ENCODE measurements around the gene PLEKHJ1. TPM values are rescaled to one million over a fixed set of nuclear protein-coding genes. Genes with fewer than 3 reads are reported as not detected.

PLEKHJ1 gene
- total and polyA plus RNA-seq, 2 of the 13 experiments (the other 11 are each of a cell fraction or from before 2014, with no cell fraction given), result 70.5 to 130 TPM

- TF ChIP-seq PAF1 (CRISPR knock-in tag; IDR thresholded peaks at IDR 0.05) (no peak; the same call in none of the 2 replicates), EED (CRISPR knock-in tag; IDR thresholded peaks at IDR 0.05) (no peak), ZNF510 (CRISPR knock-in tag; IDR thresholded peaks at IDR 0.05; ENCODE audit: low read depth) (no peak)
Measured at GRCh38 chr19:2249010-2249866, 13.1 kb upstream of the PLEKHJ1 start, which contains the start of gene AMH (continued).

- no peaks in the 10 kb centered on the region for H3K9me3 ChIP-seq (ENCODE audit: low read length)
- TSS peak; percentile 43 for BruUV-seq (replicated peaks)
- ATAC-seq, result no peak
- no peak overlapping the region for H3K4me2 ChIP-seq (ENCODE audit: low read depth, low read length)
- ChIA-PET POLR2A (interaction anchor here (0.7 to 1.2 kb wide), 2 partner anchors 9 to 10 kb away, joined by 3 read pairs; no protein-coding TSS in a partner anchor), CTCF (ENCODE audit: low intra/inter-chr PET ratio, low total read pairs) (no interaction called here)
- no peak for FAIRE-seq
- no peak overlapping the region for H3K9ac ChIP-seq (ENCODE audit: insufficient read depth, low read depth, low read length)
- H2AFZ ChIP-seq (ENCODE audit: low read length), result no peak overlapping the region
- in situ Hi-C loops (cut with HindIII; ENCODE audit: extremely low pct_ligation_motif_present, low pct_unique_long_range_greater_than_20kb) (no loop called here), intact Hi-C loops (cut with micrococcal nuclease; ENCODE audit: unreplicated experiment) (no loop called here)
- H3K27me3 ChIP-seq (ENCODE audit: control insufficient read depth in 1 of 2, insufficient read depth in 2 of 2, low read length in 2 of 2), result no peaks in the 10 kb centered on the region
- no peak overlapping the region for H3K4me3 ChIP-seq (replicated peaks in 1 of 3; ENCODE audit: insufficient read depth in 1 of 3, low read depth in 2 of 3, low read length in 3 of 3)
- WGBS (ENCODE audit: low lambda C conversion rate), result 97% methylated on average over 10 of the region's 21 CpGs
- TF ChIP-seq RBM22 (optimal IDR thresholded peaks at IDR 0.05; ENCODE audit: low read length) (peak; percentile 10), SRSF1 (optimal IDR thresholded peaks at IDR 0.05; ENCODE audit: low read depth, low read length) (no peak)
- H3K4me1 ChIP-seq (ENCODE audit: insufficient read depth, low read length), result peaks cover 23% of the 10 kb centered on the region
- no peak overlapping the region for H3K27ac ChIP-seq (ENCODE audit: extremely low read length, insufficient read depth, low read length)
- H4K20me1 ChIP-seq (ENCODE audit: insufficient read depth, low read length), result peaks cover under 1% of the 10 kb centered on the region; the same call in 1 of the 2 replicates
- peaks cover 4% of the 10 kb centered on the region for H3K79me2 ChIP-seq (ENCODE audit: insufficient read depth, low read length)
- DNase-seq (ENCODE audit: low spot score), result no peak
- peaks cover 24 to 42% of the 10 kb centered on the region in 2 experiments; a peak in 4 of 5 replicates for H3K36me3 ChIP-seq (replicated peaks in 1 of 2; ENCODE audit: control insufficient read depth in 1 of 2, insufficient read depth in 2 of 2, low read length in 2 of 2)
Measured at GRCh38 chr19:2248136-2249009, 12.2 kb upstream of the PLEKHJ1 start.
